ENCODE results near the gene CUX1.

DNA sequence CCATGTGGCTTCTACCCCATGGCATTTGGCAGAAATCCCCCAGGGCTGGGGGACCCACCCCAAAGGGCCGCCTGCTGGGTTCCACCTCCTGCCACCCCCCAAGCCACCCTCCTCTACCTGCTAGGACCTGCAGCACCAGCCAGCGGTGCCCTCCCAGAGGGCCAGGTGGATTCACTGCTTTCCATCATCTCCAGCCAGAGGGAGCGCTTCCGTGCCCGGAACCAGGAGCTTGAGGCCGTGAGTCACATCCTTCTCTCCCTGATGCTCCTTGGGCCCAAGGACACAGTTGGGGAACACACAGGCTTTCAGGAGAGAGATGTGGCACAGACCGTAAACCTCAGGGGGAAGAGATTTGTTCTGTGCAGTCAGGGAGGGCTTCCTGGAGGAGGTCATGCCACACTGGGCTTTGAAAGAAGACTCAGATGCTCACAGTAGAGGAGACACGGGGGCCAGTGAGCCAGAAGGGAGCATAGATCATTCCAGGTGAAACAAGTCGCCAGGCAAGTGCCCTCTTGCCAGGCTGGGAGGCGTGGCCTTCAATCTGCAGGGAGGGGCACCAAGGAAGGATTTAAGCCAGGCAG, 457.8 kb downstream of the CUX1 start:
- TF ChIP-seq, protein P1, sequence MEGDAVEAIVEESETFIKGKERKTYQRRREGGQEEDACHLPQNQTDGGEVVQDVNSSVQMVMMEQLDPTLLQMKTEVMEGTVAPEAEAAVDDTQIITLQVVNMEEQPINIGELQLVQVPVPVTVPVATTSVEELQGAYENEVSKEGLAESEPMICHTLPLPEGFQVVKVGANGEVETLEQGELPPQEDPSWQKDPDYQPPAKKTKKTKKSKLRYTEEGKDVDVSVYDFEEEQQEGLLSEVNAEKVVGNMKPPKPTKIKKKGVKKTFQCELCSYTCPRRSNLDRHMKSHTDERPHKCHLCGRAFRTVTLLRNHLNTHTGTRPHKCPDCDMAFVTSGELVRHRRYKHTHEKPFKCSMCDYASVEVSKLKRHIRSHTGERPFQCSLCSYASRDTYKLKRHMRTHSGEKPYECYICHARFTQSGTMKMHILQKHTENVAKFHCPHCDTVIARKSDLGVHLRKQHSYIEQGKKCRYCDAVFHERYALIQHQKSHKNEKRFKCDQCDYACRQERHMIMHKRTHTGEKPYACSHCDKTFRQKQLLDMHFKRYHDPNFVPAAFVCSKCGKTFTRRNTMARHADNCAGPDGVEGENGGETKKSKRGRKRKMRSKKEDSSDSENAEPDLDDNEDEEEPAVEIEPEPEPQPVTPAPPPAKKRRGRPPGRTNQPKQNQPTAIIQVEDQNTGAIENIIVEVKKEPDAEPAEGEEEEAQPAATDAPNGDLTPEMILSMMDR (IDR thresholded peaks at IDR 0.05; ENCODE audit: insufficient read depth, low read depth, low read length) = no peak
- no peak for TF ChIP-seq EZH2 (IDR thresholded peaks at IDR 0.05; ENCODE audit: insufficient read depth, low read length)

Data from astrocyte (in vitro differentiated cells and primary cell).